Activated effector memory CD4-positive, alpha-beta T cell treated with Interleukin-2 at 50 U/mL for 16 hours (primary cell): ENCODE data around the gene CCBE1.
"Not testable (repeated sequence)": the region's sequence is repeated elsewhere in the genome, so short reads cannot be mapped to it uniquely, and the experiment has no call there.

Experiments used
- DNase-seq: peaks from one replicate; pipeline ENCODE4 v3.0.0-alpha.2; 2020

CCBE1 gene

GRCh38 chr18:59518705-59519104 lies 178.5 kb downstream of the CCBE1 start:
- no peak for DNase-seq

DNA sequence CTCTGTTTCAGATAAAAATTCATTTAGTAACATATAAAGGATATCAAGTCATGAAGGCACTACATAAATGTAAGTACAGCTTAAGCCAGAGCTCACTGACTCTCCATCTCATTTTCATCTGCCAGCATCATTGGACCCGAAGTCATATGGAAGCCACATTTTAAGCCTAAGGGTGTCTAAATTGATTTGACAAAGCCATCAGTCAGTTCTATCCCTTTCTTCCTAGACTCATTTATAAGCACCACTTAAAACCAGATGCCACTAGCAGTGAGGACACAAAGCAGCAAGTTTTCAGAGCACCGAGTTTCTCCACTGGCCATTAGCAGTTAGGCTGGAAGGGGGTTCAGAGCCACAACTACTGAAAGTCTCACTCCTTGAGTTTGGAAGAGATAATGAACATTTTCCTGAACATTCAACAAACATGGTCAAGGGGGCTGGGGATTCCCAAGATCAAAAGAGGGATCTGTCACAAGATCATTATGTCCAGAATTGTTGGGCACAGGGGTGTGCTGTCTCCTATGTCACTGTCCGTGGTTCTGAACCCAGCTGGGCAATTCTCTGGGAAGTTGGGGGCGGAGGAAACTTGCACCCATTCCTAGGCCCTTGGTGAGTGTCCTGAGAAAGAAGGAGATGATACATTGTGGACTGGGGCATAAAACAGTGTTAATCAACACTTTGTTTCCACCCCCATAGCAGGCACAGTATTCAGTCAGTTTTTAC lies 179.6 kb downstream of the CCBE1 start:
- DNase-seq: no peak

GRCh38 chr18:59516356-59517155 lies 180.7 kb downstream of the CCBE1 start:
- no peak for DNase-seq

DNA sequence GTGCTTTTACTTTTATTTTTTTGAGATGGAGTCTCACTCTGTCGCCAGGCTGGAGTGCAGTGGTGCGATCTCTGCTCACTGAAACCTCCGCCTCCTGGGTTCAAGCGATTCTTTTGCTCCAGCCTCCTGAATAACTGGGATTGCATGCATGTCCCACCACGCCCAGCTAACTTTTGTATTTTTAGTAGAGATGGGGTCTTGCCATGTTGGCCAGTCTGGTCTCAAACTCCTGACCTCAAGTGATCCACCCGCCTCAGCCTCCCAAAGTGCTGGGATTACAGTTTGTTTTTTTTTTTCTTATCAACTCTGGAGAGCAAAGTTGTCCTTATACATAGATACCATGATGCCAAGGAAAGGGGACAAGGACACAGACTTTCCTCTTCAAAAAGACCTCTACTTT lies 181.3 kb downstream of the CCBE1 start:
- not testable (repeated sequence) for DNase-seq

DNA sequence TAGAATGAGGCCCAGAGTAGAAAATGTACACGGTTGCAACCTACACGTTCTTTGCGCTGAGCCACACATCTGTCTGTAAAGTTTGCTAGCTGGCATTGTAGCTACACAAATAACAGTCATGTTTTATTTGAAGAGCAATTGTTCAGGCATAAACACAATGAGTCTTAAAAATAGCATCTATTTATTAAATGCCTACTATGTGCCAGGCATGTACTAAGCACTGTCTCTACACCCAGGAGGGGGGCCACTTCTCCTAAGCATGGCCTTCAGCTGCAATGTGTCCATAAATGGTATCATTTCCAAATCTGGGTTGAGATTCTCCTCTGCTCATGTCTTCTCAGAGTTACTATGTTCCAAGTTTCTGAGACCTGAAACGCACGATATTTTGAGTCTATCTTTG lies 182.1 kb downstream of the CCBE1 start:
- no peak for DNase-seq

DNA sequence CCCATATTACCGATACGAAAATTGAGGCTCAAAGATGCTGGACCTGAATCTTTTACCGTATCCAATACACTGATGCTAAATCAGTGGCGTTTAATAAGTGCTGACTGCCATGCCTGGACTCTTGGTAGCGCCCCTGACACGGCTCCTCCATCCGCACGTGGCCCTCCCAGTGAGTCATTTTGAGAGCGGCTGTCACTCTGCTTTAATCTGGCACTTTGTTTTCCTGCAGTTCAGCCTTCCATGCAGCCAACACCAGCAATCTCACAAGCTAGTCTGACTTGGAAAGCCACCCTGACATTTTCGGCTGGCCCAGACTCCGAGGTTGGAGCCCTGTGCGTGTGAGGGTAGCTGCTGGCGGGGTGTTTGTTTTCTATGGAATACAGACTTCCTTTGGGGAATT lies 183.0 kb downstream of the CCBE1 start:
- no peak for DNase-seq

- DNase-seq: no peak
Measured at GRCh38 chr18:59512025-59512755, 185.0 kb downstream of the CCBE1 start.

DNA sequence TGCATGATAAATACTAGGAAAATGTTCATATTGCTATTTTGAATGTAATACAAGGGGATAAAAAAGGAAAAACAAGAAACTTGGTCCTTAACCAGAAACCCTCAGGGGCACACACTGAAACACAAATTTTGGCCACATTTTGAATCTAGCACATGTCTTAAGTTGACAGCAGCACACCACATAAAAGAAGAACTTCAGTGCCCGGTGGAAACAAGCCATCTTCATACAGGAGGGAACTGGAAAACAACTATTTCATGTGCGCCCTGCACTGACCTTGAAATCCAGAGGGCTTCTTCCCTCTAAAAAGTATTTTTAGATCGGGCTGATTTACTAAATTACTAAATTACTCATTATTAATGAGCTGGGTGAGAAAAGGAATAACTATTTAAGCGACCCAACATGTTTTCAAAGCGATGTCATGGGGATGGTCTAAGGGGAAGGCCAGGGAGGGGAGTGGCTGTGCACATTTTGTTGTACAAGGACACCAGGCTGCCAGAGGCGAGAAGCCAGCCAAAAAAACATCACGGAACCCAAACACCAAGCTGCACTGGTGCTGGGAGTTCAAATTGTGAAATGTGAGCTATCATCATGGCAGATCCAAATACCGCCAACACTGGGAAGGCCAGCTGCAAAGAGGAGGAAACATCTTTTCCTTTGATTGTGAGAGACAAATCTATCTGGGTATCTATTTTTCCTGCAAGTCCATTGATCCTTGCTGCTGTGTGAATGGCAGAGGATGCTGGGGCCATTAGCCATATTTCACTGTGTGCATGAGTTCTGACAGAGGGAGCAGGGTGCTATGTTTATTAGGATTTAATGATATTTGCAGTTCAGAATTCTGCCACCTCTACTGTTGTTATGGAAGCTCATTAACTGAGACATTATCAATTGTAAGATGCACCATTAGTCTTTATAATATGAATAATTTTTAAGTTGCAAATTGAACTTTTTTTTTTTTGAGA lies 187.5 kb downstream of the CCBE1 start:
- DNase-seq: no peak

GRCh38 chr18:59505356-59505755 lies 191.9 kb downstream of the CCBE1 start:
- DNase-seq: no peak

- no peak for DNase-seq
Measured at GRCh38 chr18:59502274-59503175, 194.7 kb downstream of the CCBE1 start.

- DNase-seq: no peak
Measured at GRCh38 chr18:59501920-59502273, 195.3 kb downstream of the CCBE1 start.

- no peak for DNase-seq
Measured at GRCh38 chr18:59500765-59501164, 196.5 kb downstream of the CCBE1 start.

GRCh38 chr18:59498506-59499086 lies 198.6 kb downstream of the CCBE1 start:
- DNase-seq: no peak

- no peak for DNase-seq
Measured at GRCh38 chr18:59492756-59493421, 204.3 kb downstream of the CCBE1 start.

- DNase-seq: no peak
Measured at GRCh38 chr18:59488899-59489298, 208.3 kb downstream of the CCBE1 start.

DNA sequence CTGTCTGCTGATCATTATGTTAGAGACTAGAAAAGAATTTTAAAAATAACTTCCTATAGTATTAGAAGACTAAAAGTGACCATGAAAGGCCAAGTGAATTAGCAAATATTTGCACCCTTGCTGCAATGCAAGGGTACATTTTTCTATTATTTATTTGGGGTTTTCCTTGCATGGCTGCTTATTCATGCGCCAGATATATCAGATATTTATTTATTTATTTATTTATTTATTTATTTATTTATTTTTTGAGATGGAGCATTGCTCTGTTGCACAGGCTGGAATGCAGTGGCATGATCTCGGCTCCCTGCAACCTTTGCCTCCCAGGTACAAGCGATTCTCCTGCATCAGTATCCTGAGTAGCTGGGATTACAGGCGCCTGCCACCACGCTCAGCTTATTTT lies 211.8 kb downstream of the CCBE1 start:
- no peak for DNase-seq

- DNase-seq: no peak
Measured at GRCh38 chr18:59484561-59485328, 212.5 kb downstream of the CCBE1 start.

DNA sequence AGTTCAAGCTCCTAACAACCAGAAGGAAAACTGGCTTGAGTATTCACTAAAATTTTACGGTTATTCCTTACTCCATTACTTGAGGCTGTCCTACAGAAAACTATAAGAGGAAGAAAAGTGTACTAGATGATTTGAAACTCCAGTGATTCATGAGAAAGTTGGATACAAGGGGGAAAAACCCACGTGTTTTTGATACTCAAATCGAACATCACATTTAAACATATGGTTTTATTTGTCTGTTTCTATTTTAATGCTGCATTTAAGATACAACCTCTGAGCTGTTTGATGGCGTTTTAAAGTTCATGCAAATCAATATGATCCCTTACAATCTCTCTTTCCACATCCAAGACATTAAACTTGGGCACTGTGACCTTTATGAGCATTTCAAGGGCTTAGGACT lies 213.1 kb downstream of the CCBE1 start:
- no peak for DNase-seq

GRCh38 chr18:59481436-59481835 lies 215.8 kb downstream of the CCBE1 start:
- no peak for DNase-seq

DNA sequence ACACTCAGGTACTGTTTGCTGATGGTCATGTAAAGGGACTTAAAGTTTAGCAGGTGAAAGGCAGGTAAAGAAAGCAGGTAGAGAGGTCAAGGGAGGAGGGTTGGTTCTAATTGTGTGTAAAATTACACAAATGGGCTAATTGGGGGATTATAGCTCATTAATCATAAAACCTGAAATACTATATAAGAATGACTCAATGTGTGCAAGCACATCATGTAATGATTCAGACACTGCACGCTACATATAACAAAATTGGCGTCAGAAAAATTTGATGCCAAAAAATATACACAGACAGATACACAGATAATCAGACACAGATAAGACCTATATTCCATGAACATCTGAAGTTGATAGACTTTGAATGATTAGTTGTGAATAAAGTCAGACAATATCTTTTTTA lies 217.4 kb downstream of the CCBE1 start:
- DNase-seq: no peak
